GM19468 (cell line): Measurements from ENCODE around the gene PTPRN2.
"Not testable (repeated sequence)": the region's sequence is repeated elsewhere in the genome, so short reads cannot be mapped to it uniquely, and the experiment has no call there.

Source experiments
- ATAC-seq: cut with Tn5 transposase; IDR thresholded peaks from one replicate; pipeline ENCODE4 v1.9.1; 2021; ENCODE audit warnings: mild to moderate bottlenecking, moderate library complexity, moderate number of reproducible peaks; ENCODE audit not compliant: unreplicated experiment; ENCODE audit errors: extremely low read depth

Gene PTPRN2

GRCh38 chr7:157904866-157905570, 682.6 kb downstream of the PTPRN2 start:
- ATAC-seq = no peak

DNA sequence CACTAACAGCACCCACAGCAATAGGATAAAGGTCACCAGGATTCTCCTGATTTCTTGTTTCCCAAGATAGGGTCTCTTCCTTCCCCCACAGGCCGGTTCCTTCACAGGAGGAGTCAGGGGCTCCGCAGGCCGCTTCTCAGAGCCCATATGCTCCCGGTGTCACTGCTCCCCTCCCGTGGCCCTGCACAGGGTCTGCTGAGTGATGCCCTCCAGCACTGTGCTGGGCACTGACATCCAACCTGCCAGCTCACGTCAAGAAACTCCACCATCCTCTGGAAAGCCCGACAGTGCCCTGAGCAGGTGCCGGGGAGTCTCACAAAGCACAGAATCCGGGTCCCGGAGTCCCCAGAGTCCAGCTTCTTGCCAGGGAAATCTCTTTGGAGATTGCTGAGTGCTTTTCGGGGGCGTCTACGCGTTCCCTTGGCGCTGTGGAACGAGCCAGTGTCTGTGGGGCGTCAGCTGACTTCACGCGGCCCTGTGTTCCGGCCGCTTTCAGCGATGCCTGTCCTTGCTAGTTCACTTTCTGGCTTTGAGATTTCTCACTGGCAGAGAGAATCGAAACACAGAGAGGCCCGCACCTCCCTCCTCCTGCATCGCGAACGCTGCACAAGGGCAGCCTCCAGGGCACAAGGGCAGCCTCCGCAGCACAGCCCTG, 683.3 kb downstream of the PTPRN2 start:
- ATAC-seq = no peak

- ATAC-seq = no peak
Observed at GRCh38 chr7:157903710-157904109, 683.9 kb downstream of the PTPRN2 start.

DNA sequence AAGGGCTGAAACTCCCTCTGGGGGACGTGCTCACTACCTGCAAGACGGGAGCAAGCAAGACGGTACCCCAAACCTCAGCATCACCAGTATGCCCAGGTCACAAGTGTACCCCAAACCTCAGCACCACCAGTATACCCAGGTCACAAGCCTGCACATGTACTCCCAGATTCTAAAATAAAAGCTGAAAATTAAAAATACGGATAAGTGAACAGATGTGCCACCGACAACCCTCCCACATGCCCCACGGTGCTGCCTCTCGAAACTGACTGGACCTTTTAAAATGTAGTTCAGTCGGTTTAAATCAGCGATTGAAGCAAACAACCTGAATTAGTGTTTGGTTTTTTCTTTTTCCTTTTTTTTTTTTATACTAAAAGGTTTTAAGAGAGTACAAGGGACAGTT, 684.3 kb downstream of the PTPRN2 start:
- no peak for ATAC-seq

DNA sequence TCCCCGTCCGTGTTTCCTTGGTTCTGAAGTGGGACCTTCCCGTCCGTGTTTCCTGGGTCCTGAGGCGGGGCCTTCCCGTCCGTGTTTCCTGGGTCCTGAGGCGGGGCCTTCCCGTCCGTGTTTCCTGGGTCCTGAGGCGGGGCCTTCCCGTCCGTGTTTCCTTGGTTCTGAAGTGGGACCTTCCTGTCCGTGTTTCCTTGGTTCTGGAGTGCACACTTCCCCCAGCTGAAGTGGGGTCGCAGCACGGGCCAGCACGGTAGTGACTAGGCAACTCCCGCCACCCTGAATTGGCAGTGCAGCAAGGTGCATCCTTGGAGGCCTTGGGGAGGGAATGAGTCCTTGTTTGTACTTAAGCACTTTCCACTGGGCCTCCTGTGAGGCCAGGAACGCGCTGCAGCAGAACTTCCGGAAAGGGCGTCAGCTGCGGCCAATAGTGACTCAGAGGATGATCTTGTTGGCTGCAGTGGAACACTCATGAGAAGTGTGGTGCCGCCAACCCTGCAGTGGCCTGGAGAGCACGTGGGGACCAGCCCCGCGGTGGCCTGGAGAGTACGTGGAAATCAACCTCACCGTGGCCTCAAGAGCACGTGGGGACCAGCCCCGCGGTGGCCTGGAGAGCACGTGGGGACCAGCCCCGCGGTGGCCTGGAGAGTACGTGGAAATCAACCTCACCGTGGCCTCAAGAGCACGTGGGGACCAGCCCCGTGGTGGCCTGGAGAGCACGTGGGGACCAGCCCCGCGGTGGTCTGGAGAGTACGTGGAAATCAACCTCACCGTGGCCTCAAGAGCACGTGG, 685.6 kb downstream of the PTPRN2 start:
- not testable (repeated sequence) for ATAC-seq

DNA sequence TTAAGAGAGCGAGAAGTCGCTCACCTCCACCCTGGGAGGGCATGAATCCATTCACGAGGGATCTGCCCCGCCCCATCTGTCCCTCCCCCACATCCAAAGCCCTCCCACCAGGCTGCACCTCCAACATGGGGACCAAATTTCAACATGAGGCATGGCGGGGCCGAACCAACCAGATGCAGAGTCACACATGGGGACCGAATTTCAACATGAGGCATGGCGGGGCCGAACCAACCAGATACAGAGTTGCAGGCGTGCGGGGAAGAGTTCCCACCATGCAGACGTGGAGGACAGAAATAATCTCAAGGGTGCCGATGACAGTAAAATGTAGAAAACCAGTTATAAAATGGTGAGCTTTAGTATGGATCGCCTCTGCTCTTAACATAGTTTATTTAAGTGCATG, 686.5 kb downstream of the PTPRN2 start:
- no peak for ATAC-seq

DNA sequence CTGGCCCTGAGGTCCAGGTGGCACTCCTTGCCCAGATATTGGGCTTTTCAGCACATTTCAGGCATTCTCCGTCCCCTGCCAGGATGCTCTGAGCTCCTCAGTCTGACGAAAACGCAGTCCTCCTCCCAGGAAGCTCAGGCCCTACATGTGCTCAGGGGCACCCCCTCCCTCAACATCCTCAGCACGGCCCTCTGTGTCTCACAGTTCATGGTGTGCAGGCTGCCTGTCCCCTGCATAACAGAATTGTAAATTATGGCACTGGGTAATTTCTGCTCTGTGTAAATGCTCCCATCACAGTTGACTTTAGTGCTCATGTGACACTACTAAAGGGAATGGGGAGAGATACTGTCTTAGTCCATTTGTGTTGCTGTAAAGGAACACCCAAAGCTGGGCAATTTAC, 687.1 kb downstream of the PTPRN2 start:
- ATAC-seq = no peak

DNA sequence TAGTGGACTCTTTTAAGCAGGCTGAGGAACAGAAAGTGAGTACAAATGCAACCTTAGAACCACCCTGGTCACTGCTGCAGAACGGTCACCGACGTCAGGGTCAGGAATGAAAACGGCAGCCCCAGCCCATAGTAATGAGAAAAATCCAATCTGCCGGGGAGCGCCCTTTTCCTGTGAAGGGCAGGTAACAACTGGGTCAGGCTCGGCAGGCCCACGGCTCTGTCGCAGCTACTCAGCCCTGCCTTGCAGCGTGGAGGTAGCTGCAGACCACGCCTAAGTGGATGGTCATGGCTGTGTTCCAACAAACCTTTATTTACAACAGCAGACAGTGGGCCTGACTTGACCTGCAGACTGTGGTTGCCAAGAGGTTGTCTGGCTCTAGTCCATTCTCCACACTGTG, 687.6 kb downstream of the PTPRN2 start:
- no peak for ATAC-seq

DNA sequence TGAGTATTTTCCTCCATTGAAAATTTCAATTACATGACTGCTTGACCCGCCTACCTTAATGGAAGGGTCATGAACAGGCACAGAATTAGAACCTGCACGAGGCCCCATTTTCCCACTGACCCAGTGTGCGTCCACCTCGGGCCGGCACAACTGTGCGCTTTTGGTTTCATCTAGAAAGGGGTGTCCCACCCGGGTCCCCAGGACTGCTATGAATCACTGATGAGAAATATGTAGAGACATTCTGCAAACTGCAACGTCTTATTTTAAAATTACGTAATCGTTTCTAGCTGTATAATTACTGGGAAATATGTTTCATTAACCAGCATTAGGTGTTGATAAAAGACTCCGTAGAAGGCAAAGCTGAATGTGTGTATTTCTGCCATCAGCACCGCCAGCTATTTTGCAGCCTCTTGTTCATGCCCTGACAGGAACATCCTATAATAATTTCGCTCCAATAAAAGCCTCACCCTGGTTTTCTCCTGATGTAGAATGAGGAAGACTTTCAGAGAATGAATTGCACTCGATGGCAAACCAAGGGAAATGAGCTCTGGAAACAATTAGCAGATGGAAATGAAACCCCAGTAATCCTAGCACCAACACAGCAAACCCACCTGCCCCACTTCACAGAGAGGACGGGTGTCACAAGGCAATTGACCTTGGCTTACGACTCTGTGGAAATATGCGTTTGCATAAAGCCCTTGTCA, 688.7 kb downstream of the PTPRN2 start:
- no peak for ATAC-seq

DNA sequence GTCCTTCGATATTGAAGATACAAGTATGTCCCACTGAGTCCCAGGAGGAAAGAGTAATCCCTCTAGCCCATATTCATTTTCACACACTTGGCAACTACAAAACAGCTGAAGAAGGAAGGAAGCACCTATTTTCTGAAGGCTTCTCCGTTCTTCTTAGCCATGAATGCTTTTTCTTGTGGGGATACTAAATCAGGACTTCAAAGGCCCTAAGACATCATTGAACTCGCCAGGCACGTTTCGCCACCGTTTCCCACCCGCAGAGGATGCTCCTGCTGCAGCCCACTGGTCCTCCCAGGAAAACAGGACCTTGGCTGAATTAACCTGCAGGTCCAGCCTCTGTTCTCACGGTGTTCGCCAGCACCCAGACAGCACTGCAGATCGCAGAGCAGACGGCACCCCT, 689.4 kb downstream of the PTPRN2 start:
- no peak for ATAC-seq

DNA sequence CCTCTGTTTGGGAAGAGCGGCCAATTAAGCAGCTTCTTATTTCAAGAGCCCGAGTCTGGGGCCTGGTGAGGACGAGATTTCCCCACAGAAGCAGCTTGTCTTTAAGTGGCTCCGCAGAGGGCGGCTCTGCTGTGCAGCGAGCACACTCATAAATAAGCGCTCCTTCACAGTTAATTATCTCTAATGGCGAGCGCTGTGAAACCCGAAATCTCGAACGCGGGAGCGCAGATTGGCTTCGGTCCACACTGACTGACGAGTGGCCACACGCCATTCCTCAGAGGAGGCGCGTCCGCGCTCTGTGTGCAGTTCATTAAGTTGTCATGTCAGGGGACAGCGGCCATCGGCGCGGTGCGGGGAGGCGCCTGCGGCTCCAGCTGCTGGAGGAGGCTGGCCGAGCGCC, 689.9 kb downstream of the PTPRN2 start:
- ATAC-seq = no peak

DNA sequence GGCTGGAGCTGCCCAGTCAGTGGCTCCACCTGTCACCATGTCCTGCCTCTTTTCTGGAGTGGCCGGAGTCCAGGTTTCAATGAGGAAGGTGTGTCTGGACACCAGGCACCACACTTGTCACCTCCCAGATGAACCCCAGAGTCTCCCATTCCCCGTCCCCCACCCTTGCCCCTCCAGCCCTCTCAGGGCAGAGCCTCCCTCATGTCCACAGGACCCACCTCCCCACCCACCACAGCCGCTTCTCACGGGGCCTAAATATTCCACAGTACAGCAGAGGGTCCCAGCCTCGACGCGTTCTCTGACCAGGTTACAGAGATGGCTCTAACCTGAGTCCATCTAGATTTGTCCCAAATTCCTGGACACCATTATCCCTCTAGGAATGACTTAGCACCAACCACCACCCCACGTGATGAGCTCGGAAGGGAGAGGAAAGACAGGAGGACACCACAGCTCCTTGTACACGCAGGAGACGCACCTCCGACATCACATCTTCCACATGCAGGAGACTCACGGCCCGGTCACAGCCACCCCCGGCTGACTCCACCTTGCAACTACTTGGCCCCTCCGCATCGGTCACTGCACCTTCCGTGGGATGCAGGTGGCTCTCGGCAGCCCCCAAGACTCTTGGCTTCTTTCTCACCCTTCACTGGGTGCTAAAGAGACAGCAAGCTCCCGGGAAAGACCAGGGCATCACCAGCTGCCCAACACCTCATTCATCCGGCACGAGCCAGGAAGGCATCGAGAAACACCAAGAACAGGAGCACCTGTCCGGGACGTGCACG, 690.7 kb downstream of the PTPRN2 start:
- ATAC-seq = no peak

GRCh38 chr7:157896376-157896675, 691.3 kb downstream of the PTPRN2 start:
- not testable (repeated sequence) for ATAC-seq

DNA sequence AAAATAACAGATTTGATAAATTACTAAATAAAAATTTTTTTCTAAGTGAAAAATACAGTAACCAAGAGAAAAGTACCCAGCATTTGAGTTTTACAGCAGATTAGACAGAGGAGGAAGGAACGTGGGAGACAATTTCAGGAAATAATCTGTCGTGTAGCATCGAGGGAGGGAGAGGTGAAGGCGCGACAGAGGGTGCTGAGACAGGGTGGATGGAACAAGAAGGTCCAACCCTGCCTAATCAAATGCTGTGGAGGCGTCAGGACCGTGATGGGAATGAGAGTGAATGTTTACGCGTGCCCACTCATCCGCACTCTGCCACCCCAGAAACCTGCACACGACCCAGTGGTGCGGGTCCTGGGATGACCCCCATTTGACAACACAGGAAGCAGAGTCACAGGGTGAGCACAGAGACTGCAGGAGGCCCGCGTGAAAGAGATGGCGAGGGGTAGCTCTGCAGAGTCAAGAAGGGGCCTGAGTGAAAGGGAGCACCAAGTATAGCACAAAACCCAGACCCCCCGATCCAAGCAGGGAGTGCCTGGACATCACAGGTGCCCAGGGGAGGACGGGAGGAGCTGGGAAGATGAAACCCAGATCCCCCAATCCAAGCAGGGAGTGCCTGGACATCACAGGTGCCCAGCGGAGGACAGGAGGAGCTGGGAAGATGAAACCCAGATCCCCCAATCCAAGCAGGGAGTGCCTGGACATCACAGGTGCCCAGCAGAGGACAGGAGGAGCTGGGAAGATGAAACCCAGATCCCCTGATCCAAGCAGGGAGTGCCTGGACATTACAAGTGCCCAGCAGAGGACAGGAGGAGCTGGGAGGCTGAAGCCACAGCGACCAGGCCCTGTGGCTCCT, 691.9 kb downstream of the PTPRN2 start:
- ATAC-seq = no peak

DNA sequence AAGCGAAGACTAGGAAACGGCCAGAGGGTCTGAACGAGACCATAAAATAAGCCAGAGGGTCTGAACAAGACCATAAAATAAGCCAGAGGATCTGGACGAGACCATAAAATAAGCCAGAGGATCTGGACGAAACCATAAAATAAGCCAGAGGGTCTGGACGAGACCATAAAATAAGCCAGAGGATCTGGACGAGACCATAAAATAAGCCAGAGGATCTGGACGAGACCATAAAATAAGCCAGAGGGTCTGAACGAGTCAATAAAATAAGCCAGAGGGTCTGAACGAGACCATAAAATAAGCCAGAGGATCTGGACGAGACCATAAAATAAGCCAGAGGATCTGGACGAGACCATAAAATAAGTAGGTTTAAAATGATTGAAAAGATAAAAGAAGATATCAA, 692.5 kb downstream of the PTPRN2 start:
- not testable (repeated sequence) for ATAC-seq

- no peak for ATAC-seq
Observed at GRCh38 chr7:157893535-157894044, 694.0 kb downstream of the PTPRN2 start.

DNA sequence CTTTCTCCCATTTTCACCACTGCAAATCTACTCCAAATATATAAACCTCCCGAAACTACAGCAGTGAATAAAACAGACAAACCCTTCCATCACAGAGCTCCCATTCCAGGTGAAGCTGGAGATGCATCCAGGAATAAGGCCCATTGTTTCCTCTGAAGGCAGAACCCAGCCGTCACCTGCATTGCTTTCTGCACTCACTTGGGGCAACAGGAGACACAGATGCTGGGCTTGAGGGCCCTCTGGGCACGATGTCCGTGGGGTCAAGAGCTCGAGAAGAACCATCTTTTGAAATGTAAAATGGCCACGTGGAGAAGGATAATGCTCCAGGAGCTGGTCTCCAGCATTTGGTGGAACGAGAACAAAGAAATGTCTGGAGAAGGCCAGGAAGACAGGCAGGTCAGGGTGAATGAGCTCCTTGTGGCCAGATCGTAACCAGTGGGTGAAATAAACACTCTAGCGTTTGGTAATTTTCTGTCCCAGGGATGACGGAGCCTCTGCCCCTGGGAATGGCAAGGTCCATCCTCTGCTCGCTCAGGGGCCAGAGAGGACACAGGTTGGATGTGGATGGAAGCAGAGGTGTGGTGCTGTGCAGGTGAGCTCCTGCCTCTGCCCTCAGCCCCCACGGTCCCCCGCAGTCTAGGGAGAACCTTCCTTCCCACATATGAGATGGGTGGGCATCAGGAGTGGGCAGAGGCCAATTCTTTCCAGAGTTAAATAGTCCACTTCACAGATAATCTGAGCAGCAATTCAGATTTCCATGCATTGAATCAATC, 694.7 kb downstream of the PTPRN2 start:
- ATAC-seq = no peak

DNA sequence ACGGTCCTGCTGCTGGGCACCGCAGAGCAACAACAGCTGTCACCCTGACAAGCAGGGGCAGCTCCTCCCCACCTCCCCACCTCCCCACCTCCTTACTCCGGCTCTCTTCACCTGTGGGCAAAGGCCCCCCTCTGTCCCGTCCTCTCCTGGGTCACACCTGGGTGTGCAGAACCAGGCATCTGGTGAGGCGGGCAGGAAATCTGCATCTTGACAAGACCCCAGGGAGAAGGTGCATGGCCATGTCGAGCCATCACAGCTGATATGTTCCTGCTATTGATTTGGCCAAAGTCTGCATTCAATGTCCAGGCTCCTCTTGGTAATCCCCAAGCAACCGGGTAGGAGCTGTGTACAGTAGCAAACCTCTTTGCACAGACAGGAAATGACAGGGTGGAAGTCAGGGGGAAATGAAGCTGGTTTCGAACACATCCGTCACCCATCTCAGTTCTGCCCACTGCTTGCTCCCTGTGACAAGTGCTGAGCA, 696.7 kb downstream of the PTPRN2 start:
- ATAC-seq = no peak
